Heart left ventricle (tissue), 13 donors: ENCODE results near the gene G6PD.
"Not testable (repeated sequence)": the region's sequence is repeated elsewhere in the genome, so short reads cannot be mapped to it uniquely, and the experiment has no call there.

Experiments
- POLR2A ChIP-seq, 2 donors: fragments of 450-650 bp; IDR thresholded peaks; one replicate each; pipeline ENCODE4 v1.6.1; 2017; ENCODE audit warnings: antibody characterized with exemption in 2 of 2, mild to moderate bottlenecking in 2 of 2, moderate library complexity in 2 of 2
- TF ChIP-seq, protein P1 (sequence below), 12 donors: fragments of 200-600 bp; sonication (generic) in 4 of 12; IDR thresholded peaks; one replicate each; pipeline versions ENCODE4 v1.5.0 to v1.8.0; 2018 to 2022; ENCODE audit warnings: antibody characterized with exemption in 12 of 12, mild to moderate bottlenecking in 5 of 12
- donor health status: ischemic (EF 13 %, LVEDD 7.1; RV severe dilation, severe dysfunction).
- donor health status: DM: no; HTN: yes; CAD: no.
- donor health status: DM: no; HTN: no; CAD: no.
- donor health status: ischemic (EF 25% LVEDD 6.9; RV normal size, moderate dysfunction).
- donor health status: ischemic (EF 25% LVEDD 5.7; RV mildly dilated, moderate dysfunction).
- donor health status: ischemic (EF 35%, LVEDD 5.7; RV mildly dilated, moderate dysfunction).
- donor health status: nonischemic (EF 11% LVEDD 7.7; RV severe dilation, severe dysfunction).
- donor health status: DM: yes; HTN: yes; CAD: no.
- donor health status: PGD.
- donor health status: ischemic (EF 29% LVEDD 5.4; RV normal size, mild dysfunction).
- donor health status: nonischemic (EF 23%, LVEDD 6.1; RV moderate dilation, normal function).

DNA sequence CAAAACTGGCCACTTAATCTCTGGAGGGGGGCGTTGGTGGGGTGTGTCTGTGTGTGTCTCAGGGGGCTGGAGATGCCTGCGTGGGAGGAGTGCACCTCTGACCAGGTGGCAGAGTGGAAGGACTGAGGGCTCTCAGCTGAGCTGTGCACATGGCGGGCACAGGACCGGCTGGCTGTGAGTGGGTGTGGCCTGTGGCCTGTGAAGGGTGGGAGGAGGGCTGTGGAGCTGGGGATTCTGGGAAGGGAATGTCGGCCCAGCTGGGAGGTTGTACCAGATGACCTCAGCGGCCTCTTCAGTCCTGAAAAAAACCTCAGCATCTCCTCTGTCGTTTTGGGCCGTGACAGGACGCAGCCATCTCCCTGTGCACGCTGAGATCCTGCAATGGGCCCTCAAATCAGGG is 15.6 kb upstream of the G6PD start:
- TF ChIP-seq, protein P1, sequence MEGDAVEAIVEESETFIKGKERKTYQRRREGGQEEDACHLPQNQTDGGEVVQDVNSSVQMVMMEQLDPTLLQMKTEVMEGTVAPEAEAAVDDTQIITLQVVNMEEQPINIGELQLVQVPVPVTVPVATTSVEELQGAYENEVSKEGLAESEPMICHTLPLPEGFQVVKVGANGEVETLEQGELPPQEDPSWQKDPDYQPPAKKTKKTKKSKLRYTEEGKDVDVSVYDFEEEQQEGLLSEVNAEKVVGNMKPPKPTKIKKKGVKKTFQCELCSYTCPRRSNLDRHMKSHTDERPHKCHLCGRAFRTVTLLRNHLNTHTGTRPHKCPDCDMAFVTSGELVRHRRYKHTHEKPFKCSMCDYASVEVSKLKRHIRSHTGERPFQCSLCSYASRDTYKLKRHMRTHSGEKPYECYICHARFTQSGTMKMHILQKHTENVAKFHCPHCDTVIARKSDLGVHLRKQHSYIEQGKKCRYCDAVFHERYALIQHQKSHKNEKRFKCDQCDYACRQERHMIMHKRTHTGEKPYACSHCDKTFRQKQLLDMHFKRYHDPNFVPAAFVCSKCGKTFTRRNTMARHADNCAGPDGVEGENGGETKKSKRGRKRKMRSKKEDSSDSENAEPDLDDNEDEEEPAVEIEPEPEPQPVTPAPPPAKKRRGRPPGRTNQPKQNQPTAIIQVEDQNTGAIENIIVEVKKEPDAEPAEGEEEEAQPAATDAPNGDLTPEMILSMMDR (IDR thresholded peaks at IDR 0.05) = not testable (repeated sequence)
- TF ChIP-seq POLR2A (IDR thresholded peaks at IDR 0.05) = not testable (repeated sequence)
